Sigmoid colon (tissue), 7 donors: ENCODE data around the gene RRAD. TPM values are rescaled to one million over a fixed set of nuclear protein-coding genes. Genes with fewer than 3 reads are reported as not detected.

Source experiments
- DNase-seq: peaks from one replicate; pipeline ENCODE4 v3.0.0-alpha.2; 2019
- H3K27ac ChIP-seq, 4 donors: fragments of 200-600 bp; sonication (generic); one replicate each; pipeline ENCODE4 v1.5.1; 2016 to 2019; ENCODE audit warnings: mild to moderate bottlenecking in 1 of 4
- H3K27me3 ChIP-seq, 3 donors: fragments of 200-600 bp; sonication (generic); one replicate each; pipeline ENCODE4 v1.5.1; 2019; ENCODE audit warnings: mild to moderate bottlenecking in 1 of 3
- H3K36me3 ChIP-seq, 4 donors: fragments of 200-600 bp; sonication (generic); one replicate each; pipeline ENCODE4 v1.5.1; 2016 to 2019
- H3K4me1 ChIP-seq, 4 donors: fragments of 200-600 bp; sonication (generic); one replicate each; pipeline ENCODE4 v1.5.1; 2017 to 2019
- H3K4me3 ChIP-seq, 4 donors: fragments of 200-600 bp; sonication (generic); one replicate each; pipeline ENCODE4 v1.5.1; 2017 to 2019; ENCODE audit warnings: mild to moderate bottlenecking in 2 of 4, moderate library complexity in 1 of 4
- H3K9me3 ChIP-seq, 4 donors: fragments of 200-600 bp in 3 of 4; sonication (generic) in 3 of 4; one replicate each; pipeline versions ENCODE4 v1.5.1 to v1.6.1; 2013 to 2019
- CTCF ChIP-seq, 4 experiments: fragments of 450-650 bp in 3 of 4; fragments of 200-600 bp in 1 of 4; IDR thresholded peaks; one replicate each; pipeline ENCODE4 v1.5.1; 2016 to 2019; ENCODE audit warnings: antibody characterized with exemption in 4 of 4, mild to moderate bottlenecking in 3 of 4, moderate library complexity in 2 of 4
- EP300 ChIP-seq, 4 donors: sonication (generic); formaldehyde crosslinking; IDR thresholded peaks; one replicate each; pipeline ENCODE4 v1.6.1; 2017; ENCODE audit warnings: antibody characterized with exemption in 4 of 4
- POLR2A ChIP-seq, 2 donors: fragments of 450-650 bp; IDR thresholded peaks; one replicate each; pipeline ENCODE4 v1.6.1; 2016; ENCODE audit warnings: antibody characterized with exemption in 2 of 2, mild to moderate bottlenecking in 2 of 2, moderate library complexity in 2 of 2
- POLR2AphosphoS5 ChIP-seq, 4 donors: sonication (generic); formaldehyde crosslinking; IDR thresholded peaks; one replicate each; pipeline ENCODE4 v1.6.1; 2017; ENCODE audit warnings: antibody characterized with exemption in 4 of 4
- WGBS, 2 donors: extraction: QIAGEN DNeasy Blood & Tissue Kit; methylation state at CpG; one replicate each; pipeline ENCODE4 v1.1.7; 2013; 5-methylcytosine and 5-hydroxymethylcytosine counted together
- intact Hi-C: fragments of 100-400 bp; cut with DNase I; formaldehyde crosslinking; loops from one replicate; pipeline ENCODE4 v1.15.1; 2023
- polyA plus RNA-seq, 3 donors: library from polyadenylated mRNA; stranded (reverse); fragments of 200-250 nt; gene quantifications; one replicate each; pipeline ENCODE4 v1.2.3, GENCODE V29; 2013
- total RNA-seq, 4 donors: library from RNA; depleted of rRNA; stranded (reverse); fragments of >200 nt; gene quantifications; one replicate each; pipeline ENCODE4 v1.1.0, GENCODE V29; 2016
- donor health status: healthy with polysubstance abuse.
- donor health status: Bipolar disorder and iron deficiency.
- donor health status: healthy.

RRAD gene
- total and polyA plus RNA-seq, 7 donors, result 1.2 to 31.2 (median 10.9) TPM

- Histone ChIP-seq H3K27me3 (no peaks in the 10 kb centered on the region), H3K4me1 (peaks cover 0 to 3% (median 1%) of the 10 kb centered on the region in 4 donors), H3K4me3 (no peak overlapping the region), H3K36me3 (no peaks in the 10 kb centered on the region), H3K27ac (no peak overlapping the region), H3K9me3 (no peaks in the 10 kb centered on the region)
- DNase-seq, result no peak
- 79 to 83% methylated on average over 5 of the region's 5 CpGs for WGBS, 2 donors
- TF ChIP-seq POLR2A (IDR thresholded peaks at IDR 0.05), result no peak
- TF ChIP-seq EP300 (IDR thresholded peaks at IDR 0.05), result no peak
- no peak for TF ChIP-seq POLR2AphosphoS5 (IDR thresholded peaks at IDR 0.05)
- no peak for TF ChIP-seq CTCF (IDR thresholded peaks at IDR 0.05)
- intact Hi-C loops, result no loop called here
Observed at GRCh38 chr16:66911112-66911511, 14.2 kb downstream of the RRAD start.

- TF ChIP-seq POLR2A (IDR thresholded peaks at IDR 0.05) (no peak), POLR2AphosphoS5 (IDR thresholded peaks at IDR 0.05) (no peak), CTCF (IDR thresholded peaks at IDR 0.05) (no peak), EP300 (IDR thresholded peaks at IDR 0.05) (no peak)
- Histone ChIP-seq H3K4me1 (peaks cover 0 to 11% (median 8%) of the 10 kb centered on the region in 4 donors), H3K27me3 (no peaks in the 10 kb centered on the region), H3K9me3 (no peaks in the 10 kb centered on the region), H3K36me3 (no peaks in the 10 kb centered on the region), H3K4me3 (no peak overlapping the region), H3K27ac (no peak overlapping the region)
- intact Hi-C loops, result no loop called here
- 83 to 86% methylated on average over 14 of the region's 14 CpGs for WGBS, 2 donors
- no peak for DNase-seq
Observed at GRCh38 chr16:66910175-66910940, 15.0 kb downstream of the RRAD start.

GRCh38 chr16:66908762-66909559 lies 16.4 kb downstream of the RRAD start:
- WGBS, 2 donors, result 93 to 95% methylated on average over 14 of the region's 14 CpGs
- no peaks in the 10 kb centered on the region for H3K36me3 ChIP-seq
- no peak overlapping the region for H3K4me3 ChIP-seq
- no peak overlapping the region for H3K27ac ChIP-seq
- intact Hi-C loops, result no loop called here
- H3K9me3 ChIP-seq, result no peaks in the 10 kb centered on the region
- H3K4me1 ChIP-seq, result peaks cover 0 to 25% (median 22%) of the 10 kb centered on the region in 4 donors
- DNase-seq, result no peak
- no peaks in the 10 kb centered on the region for H3K27me3 ChIP-seq
- TF ChIP-seq CTCF (IDR thresholded peaks at IDR 0.05), result no peak
- no peak for TF ChIP-seq EP300 (IDR thresholded peaks at IDR 0.05)
- TF ChIP-seq POLR2AphosphoS5 (IDR thresholded peaks at IDR 0.05), result no peak
- no peak for TF ChIP-seq POLR2A (IDR thresholded peaks at IDR 0.05)

- 91 to 94% methylated on average over 3 of the region's 3 CpGs for WGBS, 2 donors
- Histone ChIP-seq H3K9me3 (no peaks in the 10 kb centered on the region), H3K36me3 (no peaks in the 10 kb centered on the region), H3K27ac (no peak overlapping the region), H3K27me3 (no peaks in the 10 kb centered on the region), H3K4me1 (peaks cover 0 to 33% (median 31%) of the 10 kb centered on the region in 4 donors), H3K4me3 (no peak overlapping the region)
- no peak for TF ChIP-seq CTCF (IDR thresholded peaks at IDR 0.05)
- no peak for TF ChIP-seq POLR2A (IDR thresholded peaks at IDR 0.05)
- TF ChIP-seq EP300 (IDR thresholded peaks at IDR 0.05), result no peak
- TF ChIP-seq POLR2AphosphoS5 (IDR thresholded peaks at IDR 0.05), result no peak
- DNase-seq, result no peak
- intact Hi-C loops, result no loop called here
Observed at GRCh38 chr16:66908116-66908515, 17.2 kb downstream of the RRAD start.
